GM18858 (cell line): ENCODE data around the gene P2RY2.

ENCODE experiments used
- ATAC-seq: cut with Tn5 transposase; IDR thresholded peaks from one replicate; pipeline ENCODE4 v1.9.1; 2021; ENCODE audit not compliant: unreplicated experiment

The P2RY2 gene

DNA sequence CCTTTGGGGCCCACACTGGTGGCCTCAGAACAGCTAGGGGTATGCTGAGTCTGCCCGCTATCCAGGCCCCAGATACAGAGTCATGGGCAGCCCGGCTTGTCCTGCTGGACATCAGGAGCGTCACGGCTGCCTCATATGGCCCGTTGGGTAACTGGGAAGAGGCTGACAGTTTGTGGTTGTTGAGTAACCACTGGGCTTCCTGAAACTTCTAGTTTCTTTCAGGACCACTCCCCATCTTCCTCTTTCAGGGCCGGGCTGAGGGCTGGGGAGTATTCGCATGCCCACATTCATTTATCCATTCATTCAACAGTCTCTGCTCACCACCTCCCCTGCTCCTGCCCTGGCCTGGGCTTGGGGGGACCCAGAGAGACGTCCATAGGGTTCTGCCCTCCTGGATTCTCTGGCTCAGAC is 13.4 kb upstream of the P2RY2 start:
- no peak for ATAC-seq

DNA sequence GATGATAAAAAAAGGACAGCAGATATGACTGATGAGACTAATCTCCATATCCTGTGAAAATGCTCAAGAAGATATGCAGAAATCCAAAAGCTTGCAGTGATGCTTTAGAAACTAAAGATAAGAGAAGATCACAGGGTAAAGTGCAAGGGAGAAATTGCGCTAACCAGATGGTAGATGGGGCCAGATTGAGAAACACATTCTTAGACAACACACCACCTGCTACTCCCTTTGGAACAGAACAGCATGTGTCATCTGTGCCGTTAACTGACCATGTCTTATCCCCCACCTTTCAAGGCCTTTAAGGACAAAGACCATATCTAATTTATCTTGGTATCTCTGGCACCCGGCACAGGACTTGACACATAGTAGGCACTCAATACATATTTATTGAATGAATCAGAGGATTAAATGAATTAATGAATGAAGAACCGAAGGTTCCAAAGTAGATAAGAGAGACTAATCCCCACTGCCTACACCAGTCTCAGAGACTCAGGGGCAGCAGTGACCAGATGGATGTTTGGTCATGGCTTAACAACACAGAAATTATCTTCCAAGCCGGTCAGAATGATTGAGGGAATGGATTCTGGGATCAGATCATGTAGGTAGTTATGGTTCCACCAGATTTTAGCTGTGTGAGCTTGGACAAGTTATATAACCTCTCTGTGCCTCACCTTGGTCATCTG is 12.3 kb upstream of the P2RY2 start:
- ATAC-seq, result no peak

DNA sequence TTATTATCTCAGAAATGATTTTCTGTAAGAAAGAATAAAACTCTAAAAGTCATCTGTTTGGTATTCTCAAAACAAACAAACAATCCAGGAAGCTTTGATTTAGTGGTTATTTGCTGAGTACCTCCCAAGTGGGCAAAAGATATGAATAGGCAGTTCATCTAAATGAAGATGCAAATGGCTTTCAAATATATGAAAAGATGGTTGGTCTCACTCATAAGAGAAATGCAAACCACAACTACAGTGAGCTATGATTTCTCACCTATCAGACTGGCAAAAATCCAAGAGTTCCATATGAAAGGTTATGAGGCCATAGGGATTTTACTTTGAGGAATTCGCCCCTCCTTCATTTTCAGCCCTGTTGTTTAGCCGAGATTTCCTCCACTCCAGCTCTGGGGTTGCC is 11.3 kb upstream of the P2RY2 start:
- ATAC-seq, result no peak

DNA sequence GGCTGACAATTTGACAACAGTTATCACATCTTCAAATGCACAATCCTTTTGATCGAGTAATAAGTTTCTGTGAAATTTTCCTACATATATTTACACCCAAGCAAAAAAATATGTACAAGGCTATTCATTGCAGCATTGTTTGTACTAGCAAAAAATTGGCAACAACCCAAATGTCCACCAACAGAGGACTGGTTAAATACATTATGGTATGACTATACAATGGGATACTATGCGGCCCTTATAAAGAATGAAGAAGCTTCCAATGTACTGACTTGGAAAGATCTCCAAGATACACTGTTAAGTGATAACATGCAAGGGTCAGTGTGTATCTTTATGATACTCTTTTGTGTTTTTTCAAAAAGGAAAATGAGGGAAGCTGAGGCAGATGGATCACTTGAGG is 8.2 kb upstream of the P2RY2 start:
- ATAC-seq, result no peak

DNA sequence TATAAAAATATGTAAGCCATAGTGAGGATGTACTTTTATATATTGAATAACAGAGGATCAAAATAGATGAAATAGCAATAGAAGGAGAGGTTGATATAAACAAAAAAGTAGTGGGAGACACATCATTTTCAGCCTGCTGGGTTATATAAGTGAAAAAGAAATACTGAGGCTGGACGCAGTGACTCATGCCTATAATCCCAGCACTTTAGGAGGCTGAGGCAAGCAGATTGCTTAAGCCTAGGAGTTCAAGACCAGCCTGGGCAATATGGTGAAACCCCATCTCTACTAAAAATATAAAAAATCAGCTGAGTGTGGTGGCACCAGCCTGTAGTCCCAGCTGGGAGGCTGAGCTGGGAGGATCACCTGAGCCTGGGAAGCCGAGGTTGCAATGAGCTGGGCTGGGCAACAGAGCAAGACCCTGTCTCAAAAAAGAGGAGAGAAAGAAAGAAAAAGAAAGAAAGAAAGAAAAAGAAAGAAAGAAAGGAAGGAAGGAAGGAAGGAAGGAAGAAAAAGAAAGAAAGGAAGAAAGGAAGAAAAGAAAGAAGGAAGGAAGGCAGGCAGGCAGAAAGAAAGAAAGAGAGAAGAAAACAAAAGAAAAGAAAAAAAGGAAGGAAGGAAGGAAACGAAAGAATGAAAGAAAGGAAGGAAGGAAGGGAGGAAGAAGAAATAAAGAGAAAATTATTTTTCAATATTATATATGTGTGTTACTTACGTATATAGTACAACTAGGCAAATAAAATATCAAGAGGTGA is 7.0 kb upstream of the P2RY2 start:
- no peak for ATAC-seq

- ATAC-seq, result no peak
Measured at GRCh38 chr11:73213196-73214143, 4.6 kb upstream of the P2RY2 start.

- no peak for ATAC-seq
Measured at GRCh38 chr11:73215191-73216134, 2.6 kb upstream of the P2RY2 start.

- no peak for ATAC-seq
Measured at GRCh38 chr11:73216465-73216864, 1.6 kb upstream of the P2RY2 start.

DNA sequence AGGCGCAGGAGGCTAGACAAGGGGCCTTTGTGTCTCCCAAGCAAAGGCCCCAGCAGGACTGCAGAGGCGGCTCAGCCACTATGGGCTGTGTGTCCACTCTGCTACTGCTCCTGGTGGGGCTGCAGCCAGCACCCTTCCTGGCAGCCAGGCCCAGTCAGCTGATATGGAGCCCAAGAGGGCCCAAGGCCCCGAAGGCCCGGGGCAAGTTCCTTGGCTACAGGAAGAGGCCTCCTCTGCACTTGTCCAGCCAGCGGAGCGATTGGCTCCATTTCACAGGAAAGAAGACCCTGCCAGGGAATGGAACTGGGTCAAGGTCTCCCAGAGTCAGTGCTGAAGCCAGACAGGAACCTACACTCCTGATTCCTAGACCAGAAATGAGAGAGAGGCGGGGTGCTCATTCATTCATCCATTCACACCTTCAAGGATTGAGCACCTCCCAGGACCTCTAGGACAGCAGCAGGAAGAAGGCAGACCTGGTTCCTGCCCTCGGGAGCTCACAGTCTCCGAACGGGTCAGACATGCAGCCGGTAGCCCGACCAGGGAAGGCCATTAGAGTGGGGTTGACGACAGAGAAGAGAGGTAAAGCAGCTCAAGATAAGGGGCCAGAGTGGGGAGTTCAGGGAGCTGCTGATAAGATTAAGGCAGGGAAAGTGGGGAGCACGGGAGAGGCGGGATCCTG is 811 bp upstream of the P2RY2 start:
- ATAC-seq, result no peak

- no peak for ATAC-seq
Measured at GRCh38 chr11:73217810-73218105, 323 bp upstream of the P2RY2 start.

GRCh38 chr11:73218830-73219215 is 742 bp downstream of the P2RY2 start:
- ATAC-seq, result no peak

- ATAC-seq, result no peak
Measured at GRCh38 chr11:73219396-73220285, 1.6 kb downstream of the P2RY2 start.

DNA sequence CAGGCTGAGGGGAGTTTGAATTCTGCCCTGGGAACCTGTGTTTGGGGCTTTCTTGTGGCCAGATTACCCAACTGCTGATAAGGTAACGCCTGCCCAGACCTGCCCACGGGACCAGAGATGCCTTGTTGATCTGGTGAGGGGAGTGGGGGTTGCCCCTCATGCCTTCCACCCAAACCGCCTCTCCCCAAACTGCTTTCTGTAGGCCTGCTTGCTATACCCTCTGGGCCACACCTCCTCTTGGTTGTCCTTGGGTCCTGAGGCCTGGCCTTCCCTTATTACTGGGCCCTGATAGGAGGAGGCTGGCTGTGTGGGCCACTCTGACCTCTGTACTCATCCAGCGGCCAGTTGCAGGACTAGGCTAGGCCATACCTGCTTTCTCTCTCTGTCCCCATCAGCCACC is 3.4 kb downstream of the P2RY2 start:
- ATAC-seq, result no peak

- no peak for ATAC-seq
Measured at GRCh38 chr11:73221996-73222395, 3.9 kb downstream of the P2RY2 start.

DNA sequence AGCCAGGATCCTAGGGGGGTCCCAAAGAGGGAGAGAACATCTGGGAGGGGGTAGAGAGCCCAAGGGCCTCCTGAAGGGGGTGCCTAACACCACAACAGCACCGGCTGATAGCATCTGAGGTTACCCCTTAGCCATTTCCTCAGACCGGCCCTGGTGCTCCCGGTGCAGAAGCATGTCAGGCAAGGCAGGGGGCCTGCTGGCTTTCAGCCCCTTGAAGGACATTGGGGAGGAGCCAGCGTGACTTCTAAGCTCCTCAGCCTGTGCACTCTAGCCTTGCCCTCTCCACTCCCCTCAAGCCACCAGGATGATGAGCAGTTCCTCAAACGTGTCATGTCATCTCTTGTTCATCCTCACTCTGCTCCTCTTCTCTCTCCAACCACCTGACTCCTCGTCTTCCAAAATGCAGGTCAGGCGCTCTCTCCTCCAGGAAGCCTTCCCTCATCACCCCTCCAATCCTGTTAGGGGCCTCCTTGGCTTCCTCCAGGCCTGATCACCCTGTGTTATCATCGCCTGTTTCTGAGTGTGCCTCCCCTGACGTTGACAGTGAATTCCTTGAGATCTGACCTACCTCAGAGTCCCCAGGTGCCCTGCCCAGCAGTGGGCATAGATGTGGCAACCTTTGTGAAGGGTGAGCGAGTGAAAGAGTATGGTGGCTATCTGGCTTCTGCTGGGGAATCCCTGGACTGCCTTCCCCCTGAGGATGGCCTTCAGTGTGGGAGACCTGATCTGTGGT is 6.1 kb downstream of the P2RY2 start:
- no peak for ATAC-seq

DNA sequence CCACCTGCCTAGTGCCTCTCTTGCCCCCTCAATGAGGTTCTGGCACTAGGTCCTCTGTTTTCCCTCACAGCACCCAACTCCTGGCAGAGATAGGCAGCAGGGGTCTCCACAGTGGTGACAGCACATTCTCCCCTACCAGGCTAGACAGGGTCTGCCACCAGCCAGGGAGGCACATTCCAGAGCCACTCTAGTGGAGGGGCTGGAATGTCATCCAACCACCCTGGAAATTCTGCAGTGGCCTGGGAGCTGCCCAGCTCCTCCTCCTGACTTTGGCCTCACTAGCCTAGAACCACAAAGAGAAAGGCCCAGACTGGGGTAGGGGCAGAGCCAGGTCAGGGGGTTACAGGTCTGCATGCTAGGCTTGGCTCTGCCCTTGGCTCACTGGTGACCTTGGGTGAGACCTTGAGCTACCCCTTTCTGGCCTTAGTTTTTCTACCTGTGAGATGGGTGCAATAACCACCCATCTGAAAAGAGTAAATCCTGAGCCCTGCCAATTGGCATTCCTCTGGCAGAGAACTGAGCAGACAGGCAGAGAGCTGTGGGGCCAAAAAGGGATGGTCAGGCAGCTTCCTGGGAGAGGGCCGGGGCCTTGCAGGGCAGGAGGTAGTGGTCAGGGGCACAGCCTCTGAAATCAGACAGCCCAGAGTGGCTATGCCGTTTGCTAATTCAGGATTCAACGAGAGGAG is 7.1 kb downstream of the P2RY2 start:
- no peak for ATAC-seq

DNA sequence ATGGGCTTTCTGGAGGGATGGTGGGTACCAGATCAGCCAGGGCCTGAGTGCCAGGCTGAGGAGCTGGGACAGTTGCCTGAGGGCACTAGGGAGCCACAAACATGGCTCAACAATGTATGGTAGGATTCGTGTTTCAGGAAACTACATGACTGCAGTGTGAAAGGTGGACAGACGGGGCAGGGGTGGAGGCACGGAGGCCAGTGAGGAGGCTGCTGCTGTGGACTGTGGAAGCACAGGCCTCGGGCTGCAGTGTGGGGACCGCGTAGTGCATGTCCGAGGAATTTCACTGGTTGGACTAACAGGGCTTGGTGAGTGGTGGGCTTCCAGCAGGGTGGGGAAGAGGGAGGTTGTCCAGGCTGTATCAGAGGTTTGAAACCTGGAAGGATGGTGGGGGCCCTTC is 7.8 kb downstream of the P2RY2 start:
- no peak for ATAC-seq
